ENCODE data around the gene TEX19. TPM values are rescaled to one million over a fixed set of nuclear protein-coding genes. Genes with fewer than 3 reads are reported as not detected.

The TEX19 gene
- total RNA-seq, 1 experiment from 2014 or later: 0.24 TPM

- TF ChIP-seq CTCF (conservative IDR thresholded peaks at IDR 0.05) (no peak), EZH2 (IDR thresholded peaks at IDR 0.05; ENCODE audit: low read depth) (no peak)
- no peak overlapping the region for H2AFZ ChIP-seq
- ChIA-PET CTCF (no interaction called here), POLR2A (ENCODE audit: unreplicated experiment) (no interaction called here)
- no peaks in the 10 kb centered on the region for H3K9me3 ChIP-seq (ENCODE audit: insufficient read depth, low read depth)
- intact Hi-C loops (cut with micrococcal nuclease; ENCODE audit: unreplicated experiment): loop anchor here (5.0 to 10.0 kb wide), 5 partner anchors 57 to 530 kb away; no protein-coding TSS in a partner anchor
- H3K4me3 ChIP-seq: no peak overlapping the region
- no peaks in the 10 kb centered on the region for H3K36me3 ChIP-seq (ENCODE audit: low read depth)
- no peaks in the 10 kb centered on the region for H3K79me2 ChIP-seq (ENCODE audit: low read depth)
- peaks cover 8% of the 10 kb centered on the region for H3F3A ChIP-seq (ENCODE audit: insufficient read depth, low read depth)
- no peaks in the 10 kb centered on the region for H3K9me2 ChIP-seq (ENCODE audit: insufficient read depth)
- BruUV-seq (replicated peaks): no TSS peak
- no peak overlapping the region for H3K4me2 ChIP-seq
- H4K20me1 ChIP-seq (ENCODE audit: insufficient read depth): no peaks in the 10 kb centered on the region
- H3K27me3 ChIP-seq (ENCODE audit: insufficient read depth, low read depth): no peaks in the 10 kb centered on the region
- H3K4me1 ChIP-seq (replicated peaks; ENCODE audit: insufficient read depth): no peaks in the 10 kb centered on the region
- H3K27ac ChIP-seq: no peak overlapping the region
- DNase-seq: no peak
Observed at GRCh38 chr17:82354804-82355308, 4.2 kb upstream of the TEX19 start.

- Histone ChIP-seq H3K4me2 (no peak overlapping the region), H4K20me1 (ENCODE audit: insufficient read depth) (no peaks in the 10 kb centered on the region), H3K36me3 (ENCODE audit: low read depth) (no peaks in the 10 kb centered on the region), H3K4me1 (replicated peaks; ENCODE audit: insufficient read depth) (no peaks in the 10 kb centered on the region), H3K27me3 (ENCODE audit: insufficient read depth, low read depth) (no peaks in the 10 kb centered on the region), H3K79me2 (ENCODE audit: low read depth) (no peaks in the 10 kb centered on the region), H2AFZ (no peak overlapping the region), H3K4me3 (no peak overlapping the region), H3K9me2 (ENCODE audit: insufficient read depth) (no peaks in the 10 kb centered on the region), H3K27ac (no peak overlapping the region), H3F3A (ENCODE audit: insufficient read depth, low read depth) (peaks cover 8% of the 10 kb centered on the region), H3K9me3 (ENCODE audit: insufficient read depth, low read depth) (no peaks in the 10 kb centered on the region)
- TF ChIP-seq EZH2 (IDR thresholded peaks at IDR 0.05; ENCODE audit: low read depth) (no peak), CTCF (conservative IDR thresholded peaks at IDR 0.05) (no peak)
- BruUV-seq (replicated peaks): no TSS peak
- ChIA-PET POLR2A (ENCODE audit: unreplicated experiment) (interaction anchor here (0.6 kb wide), 1 partner anchor 33 kb away, joined by 5 read pairs; no protein-coding TSS in a partner anchor), CTCF (no interaction called here)
- intact Hi-C loops (cut with micrococcal nuclease; ENCODE audit: unreplicated experiment): loop anchor here (10.0 kb wide), 3 partner anchors 139 to 529 kb away; no protein-coding TSS in a partner anchor
- peak; percentile 52 to 62 for DNase-seq
Observed at GRCh38 chr17:82355770-82356427, 3.1 kb upstream of the TEX19 start.

- no peaks in the 10 kb centered on the region for H4K20me1 ChIP-seq (ENCODE audit: insufficient read depth)
- no TSS peak for BruUV-seq (replicated peaks)
- no peaks in the 10 kb centered on the region for H3K9me2 ChIP-seq (ENCODE audit: insufficient read depth)
- intact Hi-C loops (cut with micrococcal nuclease; ENCODE audit: unreplicated experiment): loop anchor here (10.0 kb wide), 3 partner anchors 138 to 528 kb away; no protein-coding TSS in a partner anchor
- no peak overlapping the region for H3K27ac ChIP-seq
- ChIA-PET CTCF (no interaction called here), POLR2A (ENCODE audit: unreplicated experiment) (interaction anchor here (0.6 kb wide), 1 partner anchor 32 kb away, joined by 5 read pairs; no protein-coding TSS in a partner anchor)
- no peak overlapping the region for H3K4me2 ChIP-seq
- no peak overlapping the region for H3K4me3 ChIP-seq
- no peaks in the 10 kb centered on the region for H3K27me3 ChIP-seq (ENCODE audit: insufficient read depth, low read depth)
- H3K79me2 ChIP-seq (ENCODE audit: low read depth): no peaks in the 10 kb centered on the region
- no peaks in the 10 kb centered on the region for H3K9me3 ChIP-seq (ENCODE audit: insufficient read depth, low read depth)
- no peaks in the 10 kb centered on the region for H3K4me1 ChIP-seq (replicated peaks; ENCODE audit: insufficient read depth)
- peaks cover 8% of the 10 kb centered on the region for H3F3A ChIP-seq (ENCODE audit: insufficient read depth, low read depth)
- no peak for DNase-seq
- no peak overlapping the region for H2AFZ ChIP-seq
- H3K36me3 ChIP-seq (ENCODE audit: low read depth): no peaks in the 10 kb centered on the region
- TF ChIP-seq EZH2 (IDR thresholded peaks at IDR 0.05; ENCODE audit: low read depth) (no peak), CTCF (conservative IDR thresholded peaks at IDR 0.05) (no peak)
Observed at GRCh38 chr17:82356845-82357355, 2.1 kb upstream of the TEX19 start.
